ACC112 (cell line): ENCODE results near the gene GTF2A1L.

ENCODE experiments used
- H2AFZ ChIP-seq: fragments of 200-600 bp; sonication (generic); one replicate; pipeline ENCODE4 v1.6.0; 2017; ENCODE audit warnings: antibody characterized with exemption, low read length; ENCODE audit not compliant: unreplicated experiment
- H3K27ac ChIP-seq: fragments of 200-600 bp; sonication (generic); 2 replicates; pipeline ENCODE4 v1.5.1; 2014; ENCODE audit warnings: low read depth, mild to moderate bottlenecking, antibody characterized with exemption, low read length, moderate library complexity
- H3K27me3 ChIP-seq: fragments of 200-600 bp; sonication (generic); 2 replicates; pipeline ENCODE4 v1.6.1; 2014; ENCODE audit warnings: mild to moderate bottlenecking, antibody characterized with exemption, low read length, moderate library complexity, mixed read lengths; ENCODE audit not compliant: insufficient read depth
- H3K36me3 ChIP-seq: fragments of 200-600 bp; sonication (generic); 2 replicates; pipeline ENCODE4 v1.6.1; 2016; ENCODE audit warnings: mild to moderate bottlenecking, antibody characterized with exemption, low read length, moderate library complexity, mixed read lengths; ENCODE audit not compliant: insufficient read depth
- H3K4me1 ChIP-seq: fragments of 200-600 bp; sonication (generic); one replicate; pipeline ENCODE4 v1.6.1; 2016; ENCODE audit warnings: low read length, mixed read lengths; ENCODE audit not compliant: insufficient read depth, unreplicated experiment, control insufficient read depth
- H3K4me3 ChIP-seq: fragments of 200-600 bp; sonication (generic); 2 replicates; pipeline ENCODE4 v1.5.1; 2014; ENCODE audit warnings: mild to moderate bottlenecking, low read depth, low read length
- H3K79me2 ChIP-seq: fragments of 200-600 bp; sonication (generic); one replicate; pipeline ENCODE4 v1.6.0; 2016; ENCODE audit warnings: low read length; ENCODE audit not compliant: control insufficient read depth, unreplicated experiment, insufficient read depth

Gene GTF2A1L

DNA sequence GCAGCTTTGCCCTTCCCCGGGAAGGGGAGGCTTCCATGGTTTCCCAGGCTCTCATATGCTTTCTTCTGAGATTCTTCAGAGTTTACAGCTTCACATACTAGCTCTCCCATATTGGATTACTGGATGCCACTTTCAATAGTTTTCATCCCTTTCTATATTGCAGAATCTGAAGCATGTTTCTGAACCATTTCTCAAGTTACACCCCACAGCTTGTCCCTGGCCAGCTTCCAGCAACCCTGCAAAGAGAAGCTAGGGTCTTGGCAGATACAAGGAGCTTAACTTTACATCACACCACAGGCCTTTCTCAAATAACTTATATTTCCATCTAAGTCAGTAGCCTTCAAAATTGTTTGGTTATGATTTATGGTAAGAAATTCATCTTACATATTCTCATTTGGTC is 98.3 kb downstream of the GTF2A1L start:
- H2AFZ ChIP-seq: no peak overlapping the region
- H3K4me3 ChIP-seq: no peak overlapping the region
- no peaks in the 10 kb centered on the region for H3K36me3 ChIP-seq
- H3K27ac ChIP-seq: no peak overlapping the region
- no peaks in the 10 kb centered on the region for H3K79me2 ChIP-seq
- no peaks in the 10 kb centered on the region for H3K27me3 ChIP-seq
- peaks cover 11% of the 10 kb centered on the region for H3K4me1 ChIP-seq

- no peak overlapping the region for H2AFZ ChIP-seq
These were observed 100.2 kb downstream of the GTF2A1L start for GRCh38 chr2:48717846-48718245.

GRCh38 chr2:48719480-48720177 is 102.0 kb downstream of the GTF2A1L start:
- no peak overlapping the region for H3K4me3 ChIP-seq
- no peak overlapping the region for H2AFZ ChIP-seq
- H3K4me1 ChIP-seq: peaks cover 16% of the 10 kb centered on the region
- H3K27ac ChIP-seq: no peak overlapping the region
- H3K27me3 ChIP-seq: no peaks in the 10 kb centered on the region
- H3K36me3 ChIP-seq: no peaks in the 10 kb centered on the region
- no peaks in the 10 kb centered on the region for H3K79me2 ChIP-seq

More at GRCh38 chr2:48717846-48718245, 100.2 kb downstream of the GTF2A1L start:
- Histone ChIP-seq H3K27ac (no peak overlapping the region), H3K27me3 (no peaks in the 10 kb centered on the region), H3K36me3 (no peaks in the 10 kb centered on the region), H3K79me2 (no peaks in the 10 kb centered on the region), H3K4me3 (no peak overlapping the region), H3K4me1 (peaks cover 12% of the 10 kb centered on the region)

GRCh38 chr2:48721158-48721557 is 103.5 kb downstream of the GTF2A1L start:
- H3K79me2 ChIP-seq: no peaks in the 10 kb centered on the region
- H2AFZ ChIP-seq: no peak overlapping the region
- no peaks in the 10 kb centered on the region for H3K36me3 ChIP-seq
- H3K4me3 ChIP-seq: no peak overlapping the region
- H3K4me1 ChIP-seq: peaks cover 10% of the 10 kb centered on the region
- no peak overlapping the region for H3K27ac ChIP-seq
- no peaks in the 10 kb centered on the region for H3K27me3 ChIP-seq

DNA sequence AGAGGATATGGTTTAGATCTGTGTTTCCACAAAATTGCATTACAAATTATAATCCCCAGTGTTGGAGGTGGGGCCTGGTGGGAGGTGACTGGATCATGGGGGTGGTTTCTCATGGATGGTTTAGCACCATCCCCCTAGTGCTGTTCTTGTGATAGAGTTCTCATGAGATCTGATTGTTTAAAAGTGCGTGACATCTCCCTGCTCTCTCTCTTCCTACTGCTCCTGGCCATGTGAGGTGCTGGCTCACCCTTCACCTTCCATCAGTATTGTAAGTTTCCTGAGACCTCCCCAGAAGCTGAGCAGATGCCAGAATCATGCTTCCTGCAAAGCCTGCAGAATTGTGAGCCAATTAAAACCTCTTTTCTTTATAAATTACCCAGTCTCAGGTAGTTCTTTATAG is 104.7 kb downstream of the GTF2A1L start:
- H3K36me3 ChIP-seq: no peaks in the 10 kb centered on the region
- H2AFZ ChIP-seq: no peak overlapping the region
- no peaks in the 10 kb centered on the region for H3K27me3 ChIP-seq
- no peak overlapping the region for H3K4me3 ChIP-seq
- peak overlapping the region; percentile 79 for H3K27ac ChIP-seq
- H3K4me1 ChIP-seq: peaks cover 10% of the 10 kb centered on the region
- H3K79me2 ChIP-seq: no peaks in the 10 kb centered on the region

DNA sequence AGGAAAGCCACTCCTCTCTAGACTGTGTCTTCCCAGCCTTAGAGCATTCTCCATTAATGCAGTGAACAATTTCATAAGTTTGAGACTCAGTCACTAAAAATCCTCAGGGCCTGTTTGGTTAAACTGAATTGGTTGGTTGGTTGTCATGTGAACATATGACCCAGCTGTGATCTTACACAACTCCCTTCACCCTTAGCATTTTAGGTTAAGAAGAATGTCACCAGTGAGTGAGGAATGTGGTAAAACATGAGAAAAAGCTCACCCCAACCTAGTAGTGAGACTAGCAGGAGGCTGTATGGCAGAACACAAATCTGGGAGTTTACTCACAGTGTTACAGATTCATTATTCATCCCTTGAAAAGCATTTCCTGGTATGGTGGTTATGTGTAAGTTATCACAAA is 105.5 kb downstream of the GTF2A1L start:
- Histone ChIP-seq H3K27me3 (no peaks in the 10 kb centered on the region), H3K4me3 (no peak overlapping the region), H3K36me3 (no peaks in the 10 kb centered on the region), H2AFZ (no peak overlapping the region), H3K79me2 (no peaks in the 10 kb centered on the region), H3K4me1 (peaks cover 10% of the 10 kb centered on the region), H3K27ac (peak overlapping the region; percentile 79)

DNA sequence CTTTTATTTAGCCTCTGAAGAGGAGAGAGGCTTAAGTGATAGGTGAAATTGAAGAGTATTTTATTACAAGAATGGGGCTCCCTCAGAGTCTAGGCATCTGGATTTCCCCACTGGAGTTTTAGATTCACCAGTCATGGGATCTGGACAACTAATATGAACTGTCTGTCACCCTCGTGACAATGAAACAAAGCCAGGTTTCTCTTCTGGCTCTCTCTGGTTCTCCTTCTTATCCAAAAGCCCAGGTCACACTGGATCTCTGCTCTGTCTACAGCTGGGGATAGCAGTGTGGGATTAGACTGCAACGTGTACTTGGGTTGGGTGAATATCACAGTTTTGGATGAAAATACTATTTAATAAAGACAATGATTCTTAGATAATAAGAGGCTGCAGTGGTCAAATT is 106.6 kb downstream of the GTF2A1L start:
- Histone ChIP-seq H3K4me3 (no peak overlapping the region), H3K4me1 (peaks cover 10% of the 10 kb centered on the region), H3K36me3 (no peaks in the 10 kb centered on the region), H3K27ac (no peak overlapping the region), H2AFZ (no peak overlapping the region), H3K79me2 (no peaks in the 10 kb centered on the region), H3K27me3 (no peaks in the 10 kb centered on the region)

DNA sequence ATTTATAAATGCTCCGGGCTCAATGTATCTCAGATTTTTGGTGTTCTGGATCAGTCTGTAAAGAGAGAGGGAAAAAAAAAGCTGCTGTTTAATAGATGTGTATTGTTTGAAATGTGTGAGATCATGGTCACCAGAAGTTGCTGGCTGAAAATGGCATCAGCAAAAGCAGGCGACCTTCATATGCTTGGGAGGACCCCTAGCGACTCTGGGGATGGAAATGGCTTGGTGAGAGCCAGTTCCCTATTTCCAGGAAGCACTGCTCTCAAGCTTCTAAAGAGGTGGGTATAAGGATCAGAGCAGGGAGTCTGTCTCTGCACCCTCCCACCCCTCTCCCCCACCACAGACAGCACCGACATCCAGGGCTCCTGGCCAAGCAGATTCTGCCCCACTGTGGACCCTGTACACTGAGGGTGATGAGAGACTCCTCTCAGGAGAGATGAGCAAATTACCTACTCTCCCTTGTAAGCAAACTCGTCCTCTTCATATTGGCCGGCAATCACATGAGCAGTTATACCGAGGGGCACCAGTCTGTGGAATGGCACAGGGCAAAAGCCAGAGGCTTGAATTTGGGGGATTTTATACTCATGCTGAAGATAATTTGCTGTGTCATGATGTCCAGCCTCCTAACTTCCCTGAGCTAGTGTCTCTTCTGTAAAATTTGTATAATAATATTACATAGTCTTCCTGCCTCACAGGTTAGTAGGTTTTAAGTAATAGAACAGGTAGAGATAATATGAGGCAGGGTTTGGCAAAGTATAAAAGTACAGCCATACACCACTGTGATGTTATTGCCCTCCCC is 108.2 kb downstream of the GTF2A1L start:
- H3K27me3 ChIP-seq: no peaks in the 10 kb centered on the region
- H2AFZ ChIP-seq: no peak overlapping the region
- no peak overlapping the region for H3K27ac ChIP-seq
- no peaks in the 10 kb centered on the region for H3K36me3 ChIP-seq
- H3K79me2 ChIP-seq: no peaks in the 10 kb centered on the region
- H3K4me1 ChIP-seq: peaks cover 10% of the 10 kb centered on the region
- H3K4me3 ChIP-seq: no peak overlapping the region

- no peak overlapping the region for H3K27ac ChIP-seq
- H2AFZ ChIP-seq: no peak overlapping the region
- no peaks in the 10 kb centered on the region for H3K79me2 ChIP-seq
- no peaks in the 10 kb centered on the region for H3K36me3 ChIP-seq
- peaks cover 6% of the 10 kb centered on the region for H3K4me1 ChIP-seq
- H3K27me3 ChIP-seq: peaks cover 11% of the 10 kb centered on the region; the same call in 1 of the 2 replicates
- H3K4me3 ChIP-seq: no peak overlapping the region
These were observed 109.9 kb downstream of the GTF2A1L start for GRCh38 chr2:48727560-48727959.

DNA sequence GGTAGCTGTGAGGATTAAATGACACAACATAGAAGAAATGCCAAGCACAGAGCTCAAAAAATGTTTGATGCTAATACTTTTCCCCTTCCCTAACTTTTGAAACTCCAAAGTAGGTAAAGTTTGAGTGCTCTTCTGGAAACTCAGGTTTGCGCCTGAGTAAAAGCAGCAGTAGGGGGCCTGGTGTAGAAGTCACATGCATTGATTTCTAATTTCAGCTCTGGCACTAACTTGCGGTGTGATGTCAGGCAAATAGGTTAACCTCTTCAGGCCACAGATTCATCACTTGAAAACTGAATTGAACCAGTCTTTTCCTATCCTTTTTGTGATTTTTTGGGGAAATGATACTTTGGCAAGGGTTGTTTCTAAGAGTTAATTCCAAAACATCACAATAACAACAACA is 110.6 kb downstream of the GTF2A1L start:
- no peaks in the 10 kb centered on the region for H3K79me2 ChIP-seq
- no peaks in the 10 kb centered on the region for H3K36me3 ChIP-seq
- H3K27ac ChIP-seq: no peak overlapping the region
- no peak overlapping the region for H2AFZ ChIP-seq
- H3K4me3 ChIP-seq: no peak overlapping the region
- peaks cover 17% of the 10 kb centered on the region for H3K27me3 ChIP-seq
- H3K4me1 ChIP-seq: no peaks in the 10 kb centered on the region

DNA sequence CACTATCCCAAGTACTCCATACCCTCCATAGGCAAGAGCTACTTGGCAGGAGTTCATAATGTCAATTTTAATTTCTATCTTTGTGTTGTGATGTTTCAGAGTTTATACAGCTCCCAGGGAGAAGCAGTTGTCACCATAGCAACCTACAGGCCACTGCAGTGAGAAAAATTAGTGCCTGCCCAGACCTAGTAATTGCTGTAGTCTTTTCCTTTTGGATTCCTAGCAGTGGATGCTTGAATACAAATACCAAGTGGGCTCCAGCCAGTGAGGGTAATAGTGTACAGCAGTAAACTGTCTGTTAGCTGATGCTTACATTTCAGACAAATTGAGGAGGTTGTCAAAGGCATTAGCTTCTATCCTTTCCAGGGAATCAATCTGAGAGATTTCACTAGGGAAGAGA is 111.2 kb downstream of the GTF2A1L start:
- no peak overlapping the region for H3K4me3 ChIP-seq
- no peak overlapping the region for H2AFZ ChIP-seq
- no peak overlapping the region for H3K27ac ChIP-seq
- H3K4me1 ChIP-seq: no peaks in the 10 kb centered on the region
- H3K36me3 ChIP-seq: no peaks in the 10 kb centered on the region
- H3K79me2 ChIP-seq: no peaks in the 10 kb centered on the region
- H3K27me3 ChIP-seq: peaks cover 22% of the 10 kb centered on the region
